Psoas muscle (tissue), 8 donors: ENCODE results near the gene CTAG1B. TPM values are rescaled to one million over a fixed set of nuclear protein-coding genes. Genes with fewer than 3 reads are reported as not detected.
"Not testable (repeated sequence)": the region's sequence is repeated elsewhere in the genome, so short reads cannot be mapped to it uniquely, and the experiment has no call there.

Experiments used
- ATAC-seq, 4 donors: fragments of 200-7000 bp; cut with Tn5 transposase; one replicate each; pipeline ENCODE4 v1.9.1; 2020; ENCODE audit warnings: moderate library complexity in 3 of 4, mild to moderate bottlenecking in 2 of 4
- DNase-seq, 2 donors: peaks; one replicate each; pipeline ENCODE4 v3.0.0-alpha.2; 2020
- H3K27ac ChIP-seq: fragments of 200-600 bp; one replicate; pipeline ENCODE4 v1.8.0; 2022
- H3K27me3 ChIP-seq, 3 donors: fragments of 200-600 bp in 1 of 3; one replicate each; pipeline versions ENCODE4 v1.6.1 to v1.8.0; 2013 to 2022; ENCODE audit warnings: low read length in 2 of 3, mild to moderate bottlenecking in 2 of 3, moderate library complexity in 1 of 3; ENCODE audit not compliant: insufficient read depth in 3 of 3
- H3K36me3 ChIP-seq, 2 donors: fragments of 200-600 bp in 1 of 2; one replicate each; pipeline versions ENCODE4 v1.6.1 to v1.8.0; 2013 to 2022; ENCODE audit warnings: low read depth in 1 of 2, mild to moderate bottlenecking in 1 of 2, moderate library complexity in 1 of 2; ENCODE audit not compliant: insufficient read depth in 1 of 2
- H3K4me1 ChIP-seq: fragments of 200-600 bp; one replicate; pipeline ENCODE4 v1.8.0; 2022
- H3K4me3 ChIP-seq: fragments of 200-600 bp; one replicate; pipeline ENCODE4 v1.8.0; 2022; ENCODE audit warnings: mild to moderate bottlenecking
- H3K9me3 ChIP-seq: fragments of 200-600 bp; one replicate; pipeline ENCODE4 v1.8.0; 2022
- WGBS, 3 donors: extraction: QIAGEN DNeasy Blood & Tissue Kit; methylation state at CpG; one replicate each; pipeline versions ENCODE4 v1.1.6 to v1.1.7; 2013; 5-methylcytosine and 5-hydroxymethylcytosine counted together
- intact Hi-C, 2 donors: fragments of 100-400 bp; cut with DNase I; formaldehyde crosslinking; loops; one replicate each; pipeline versions ENCODE4 v1.11.0 to v1.14.2; 2022
- polyA plus RNA-seq, 3 donors: library from polyadenylated mRNA; stranded (reverse); fragments of 200-250 nt; gene quantifications; one replicate each; pipeline ENCODE4 v1.2.3, GENCODE V29; 2013
- total RNA-seq, 4 donors: library from RNA; stranded (reverse); fragmentation: NEBNext Ultra II Directional in 2 of 4; extraction: Animal tissue kit (Norgen Biotek cat#: 25700) in 2 of 4; gene quantifications; one replicate each; pipeline versions ENCODE4 v1.2.1 to v1.2.4, GENCODE V29; 2021 to 2023
- TF ChIP-seq, protein P1 (sequence below): fragments of 200-600 bp; IDR thresholded peaks from one replicate; pipeline ENCODE4 v1.8.0; 2022; ENCODE audit warnings: antibody characterized with exemption
- donor health status: healthy with polysubstance abuse.
- donor health status: DM: no; HTN: no; CAD: no; lungs with moderate emphysema.
- donor health status: Bipolar disorder and iron deficiency.
- donor health status: healthy.
- donor health status: DM: yes; HTN: yes; CAD: no.
- donor health status: DM: no; HTN: no; CAD: no.
- donor health status: DM: no; HTN: no; CAD: no.
- donor health status: DM: yes; HTN: yes; CAD: no.

The CTAG1B gene
- total and polyA plus RNA-seq, 7 donors: not detected

DNA sequence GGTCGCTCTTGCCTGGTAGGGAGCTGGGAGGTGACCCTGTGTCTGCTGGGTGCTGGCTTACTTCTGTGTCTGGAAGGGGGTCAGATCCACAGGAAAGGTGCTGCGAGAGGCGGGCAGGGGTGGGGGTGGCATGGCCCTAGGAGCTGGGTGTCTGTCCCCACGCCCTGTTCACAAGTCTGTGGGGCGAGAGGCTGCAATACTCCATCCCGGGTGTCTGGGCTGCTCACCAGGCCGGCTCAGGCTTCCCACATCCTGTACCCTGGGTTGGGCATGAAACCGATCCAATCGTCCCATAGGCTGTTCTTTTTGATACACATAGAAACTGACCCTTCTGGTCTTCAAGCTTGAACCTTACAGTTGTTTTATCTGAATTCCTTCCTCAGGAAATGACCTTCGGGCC is 35.3 kb upstream of the CTAG1B start:
- no peak for DNase-seq
- 85 to 93% (median 87%) methylated on average over 4 to 10 of the region's 10 CpGs for WGBS, 3 donors
- H3K27me3 ChIP-seq: peaks cover 0 to 4% (median 0%) of the 10 kb centered on the region in 3 donors
- TF ChIP-seq, protein P1, sequence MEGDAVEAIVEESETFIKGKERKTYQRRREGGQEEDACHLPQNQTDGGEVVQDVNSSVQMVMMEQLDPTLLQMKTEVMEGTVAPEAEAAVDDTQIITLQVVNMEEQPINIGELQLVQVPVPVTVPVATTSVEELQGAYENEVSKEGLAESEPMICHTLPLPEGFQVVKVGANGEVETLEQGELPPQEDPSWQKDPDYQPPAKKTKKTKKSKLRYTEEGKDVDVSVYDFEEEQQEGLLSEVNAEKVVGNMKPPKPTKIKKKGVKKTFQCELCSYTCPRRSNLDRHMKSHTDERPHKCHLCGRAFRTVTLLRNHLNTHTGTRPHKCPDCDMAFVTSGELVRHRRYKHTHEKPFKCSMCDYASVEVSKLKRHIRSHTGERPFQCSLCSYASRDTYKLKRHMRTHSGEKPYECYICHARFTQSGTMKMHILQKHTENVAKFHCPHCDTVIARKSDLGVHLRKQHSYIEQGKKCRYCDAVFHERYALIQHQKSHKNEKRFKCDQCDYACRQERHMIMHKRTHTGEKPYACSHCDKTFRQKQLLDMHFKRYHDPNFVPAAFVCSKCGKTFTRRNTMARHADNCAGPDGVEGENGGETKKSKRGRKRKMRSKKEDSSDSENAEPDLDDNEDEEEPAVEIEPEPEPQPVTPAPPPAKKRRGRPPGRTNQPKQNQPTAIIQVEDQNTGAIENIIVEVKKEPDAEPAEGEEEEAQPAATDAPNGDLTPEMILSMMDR: no peak
- H3K9me3 ChIP-seq: no peaks in the 10 kb centered on the region
- no peak for ATAC-seq
- no peaks in the 10 kb centered on the region for H3K4me1 ChIP-seq
- intact Hi-C loops: no loop called here
- H3K36me3 ChIP-seq: no peaks in the 10 kb centered on the region
- no peak overlapping the region for H3K4me3 ChIP-seq
- no peak overlapping the region for H3K27ac ChIP-seq

DNA sequence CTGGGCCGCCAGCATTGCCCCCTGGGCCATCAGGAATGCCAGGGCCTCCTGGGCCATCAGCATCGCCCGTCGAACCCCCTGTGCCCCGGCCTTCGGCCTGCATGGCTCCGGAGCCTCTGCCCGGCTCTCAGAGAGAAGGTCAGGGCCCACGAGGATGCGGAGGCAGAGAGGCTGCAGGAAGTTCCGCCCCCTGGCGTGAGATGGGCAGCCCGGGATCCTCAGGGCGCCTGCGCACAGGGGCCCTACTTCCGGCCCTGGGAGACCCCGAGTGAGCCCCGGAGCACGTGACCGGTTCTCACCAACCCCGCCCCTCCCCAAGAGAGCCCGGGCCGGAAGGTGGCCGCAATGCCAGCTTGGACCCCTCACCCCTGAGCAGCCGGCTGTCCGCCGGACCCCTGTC is 34.3 kb upstream of the CTAG1B start, which contains the start of gene CTAG2:
Gene CTAG2, minus strand, starts transcription at position 167 of the 400 bp plus-strand sequence. Its CDS starts 64 bp downstream, at position 103.
- intact Hi-C loops, H3K27me3 ChIP-seq, H3K4me1 ChIP-seq, DNase-seq, ATAC-seq, H3K4me3 ChIP-seq, H3K9me3 ChIP-seq, H3K36me3 ChIP-seq, H3K27ac ChIP-seq: not testable (repeated sequence)
- WGBS, 3 donors: no CpG with 5 or more reads among the region's 27 CpGs

DNA sequence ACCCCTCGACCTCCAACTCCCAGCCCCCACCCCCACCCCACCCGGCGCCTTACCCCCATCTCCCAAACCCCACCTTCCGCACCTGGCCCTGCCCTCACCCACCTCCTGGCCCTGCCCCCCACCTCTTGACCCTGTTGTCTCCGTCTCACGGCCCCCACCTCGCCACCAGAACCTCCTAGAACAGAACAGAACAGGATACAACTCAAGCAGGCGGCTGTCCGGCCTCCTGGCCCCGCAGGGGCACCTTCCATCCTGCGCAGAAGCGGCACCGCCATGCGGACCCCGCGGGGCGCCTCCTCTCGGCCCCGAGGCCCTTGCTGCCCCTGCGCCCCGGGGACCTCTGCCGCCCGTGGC is 33.9 kb upstream of the CTAG1B start:
- no peak overlapping the region for H3K27ac ChIP-seq
- intact Hi-C loops: no loop called here
- no peaks in the 10 kb centered on the region for H3K36me3 ChIP-seq
- TF ChIP-seq, protein P1: no peak
- peaks cover 0 to 4% (median 0%) of the 10 kb centered on the region in 3 donors for H3K27me3 ChIP-seq
- 91 to 93% (median 92%) methylated on average over 8 to 23 of the region's 23 CpGs for WGBS, 3 donors
- DNase-seq: no peak
- H3K9me3 ChIP-seq: no peaks in the 10 kb centered on the region
- no peak overlapping the region for H3K4me3 ChIP-seq
- no peaks in the 10 kb centered on the region for H3K4me1 ChIP-seq
- no peak for ATAC-seq

DNA sequence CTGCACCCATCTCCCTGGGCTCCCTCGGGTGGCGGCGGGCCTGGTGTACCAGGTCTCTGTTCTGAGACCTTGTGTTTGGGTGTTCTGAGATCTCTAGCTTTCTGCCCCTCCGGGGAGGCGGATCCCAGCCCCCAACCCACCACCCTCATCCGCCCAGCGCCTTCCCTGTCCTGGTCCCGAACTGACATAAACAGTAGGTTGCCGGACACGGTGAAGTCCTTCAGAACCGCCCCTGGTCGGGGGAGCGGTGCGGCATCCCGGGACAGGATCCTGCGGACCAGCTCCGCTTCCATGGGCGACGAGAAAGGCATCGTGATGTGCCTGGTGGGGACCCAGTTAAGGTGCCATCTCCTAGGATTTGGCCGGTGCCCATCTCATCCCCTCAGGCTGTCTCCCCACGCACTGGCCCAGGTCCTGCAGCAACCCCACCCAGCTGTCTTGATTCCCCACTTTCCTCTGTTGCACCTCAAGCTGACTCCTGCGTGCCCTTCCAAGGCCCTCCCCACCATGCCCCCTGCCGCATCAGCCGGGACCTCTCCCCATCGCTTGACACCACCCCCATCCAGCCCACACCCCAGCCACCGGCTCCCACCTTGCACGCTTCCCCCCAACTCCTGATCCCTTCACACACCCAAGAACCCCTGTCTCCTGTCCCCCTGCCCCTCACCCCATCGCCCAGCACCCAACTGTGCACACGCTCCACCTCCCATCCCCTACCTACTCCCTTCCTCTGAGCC is 33.4 kb upstream of the CTAG1B start:
- intact Hi-C loops: no loop called here
- Histone ChIP-seq H3K9me3 (no peaks in the 10 kb centered on the region), H3K27me3 (peaks cover 0 to 4% (median 0%) of the 10 kb centered on the region in 3 donors), H3K36me3 (no peaks in the 10 kb centered on the region), H3K27ac (no peak overlapping the region), H3K4me3 (no peak overlapping the region), H3K4me1 (no peaks in the 10 kb centered on the region)
- TF ChIP-seq, protein P1: no peak
- DNase-seq (no peak), ATAC-seq (no peak)
- WGBS, 3 donors: 90 to 92% (median 91%) methylated on average over 20 to 30 of the region's 30 CpGs

DNA sequence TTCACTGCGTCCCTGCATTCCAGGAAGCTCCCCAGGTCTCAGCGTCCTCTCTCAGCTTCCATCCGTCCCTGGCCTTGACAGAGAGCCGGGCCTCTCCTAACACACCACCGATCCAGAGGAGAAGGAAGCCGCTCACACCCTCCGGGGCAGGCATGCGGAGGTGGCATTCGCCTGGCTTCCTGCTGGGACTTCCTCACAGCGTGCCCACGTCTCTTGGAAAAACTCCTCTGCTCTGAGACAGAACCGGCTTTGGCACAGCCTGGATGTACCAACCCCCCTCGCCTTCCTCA is 31.1 kb upstream of the CTAG1B start:
- Histone ChIP-seq H3K9me3 (no peaks in the 10 kb centered on the region), H3K36me3 (no peaks in the 10 kb centered on the region), H3K27ac (no peak overlapping the region), H3K4me3 (no peak overlapping the region), H3K27me3 (peaks cover 0 to 4% (median 0%) of the 10 kb centered on the region in 3 donors), H3K4me1 (no peaks in the 10 kb centered on the region)
- ATAC-seq: no peak
- intact Hi-C loops: no loop called here
- no peak for DNase-seq
- TF ChIP-seq, protein P1: no peak
- 50 to 61% (median 58%) methylated on average over 11 to 13 of the region's 13 CpGs for WGBS, 3 donors
